Measurements from ENCODE around the gene PDLIM1. TPM values are rescaled to one million over a fixed set of nuclear protein-coding genes. Genes with fewer than 3 reads are reported as not detected.

PDLIM1 gene
- total and polyA plus RNA-seq, 3 donors from 2014 or later = 14.9 to 64.3 (median 23.5) TPM

DNA sequence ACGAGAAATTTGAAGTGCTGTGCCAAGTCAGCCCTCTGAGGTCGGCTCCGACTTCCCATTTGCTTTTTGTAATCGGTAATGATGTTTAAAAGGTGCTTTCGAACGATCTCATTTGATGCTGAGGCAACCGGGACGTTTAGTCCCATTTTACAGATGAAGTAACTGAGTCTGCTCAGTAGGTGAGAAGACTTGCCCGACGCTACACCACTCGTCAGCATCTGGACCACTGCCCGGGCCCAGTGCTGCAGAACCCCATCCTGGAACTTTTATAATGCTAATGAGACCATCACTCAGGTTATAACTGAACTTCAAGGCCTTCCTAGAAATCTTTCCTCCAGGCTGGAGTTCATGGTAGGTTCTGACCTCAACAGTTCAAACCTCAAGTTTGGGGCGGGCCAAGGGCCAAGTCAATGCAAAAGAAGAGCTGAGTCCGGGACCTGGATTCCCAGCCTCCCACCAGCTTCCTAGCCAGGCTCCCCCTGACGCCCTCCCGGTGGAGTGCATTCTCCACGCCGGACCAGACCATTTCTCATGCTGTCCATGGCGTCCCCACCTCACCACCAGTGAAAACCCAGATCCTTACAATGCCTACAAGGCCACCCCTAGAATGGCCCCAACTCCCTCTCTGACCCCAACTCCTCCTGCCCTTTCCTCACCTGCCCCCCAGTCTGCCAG is 699 bp upstream of the PDLIM1 start:
- Histone ChIP-seq H3K4me1 (no peaks in the 10 kb centered on the region), H3K4me3 (peak overlapping the region; percentile 70), H3K27ac (peak overlapping the region in 1 of 2 donors; percentile 74), H3K27me3 (no peaks in the 10 kb centered on the region), H3K36me3 (ENCODE audit: low read depth, missing control alignments) (no peaks in the 10 kb centered on the region), H3K9me3 (no peaks in the 10 kb centered on the region)
- DNase-seq = no peak
- 47 to 49% methylated on average over 15 to 19 of the region's 19 CpGs for WGBS, 2 donors
- intact Hi-C loops (cut with DNase I; ENCODE audit: low total_unique reads) = no loop called here
- TF ChIP-seq CTCF (IDR thresholded peaks at IDR 0.05) (no peak), POLR2A (IDR thresholded peaks at IDR 0.05) (no peak)

DNA sequence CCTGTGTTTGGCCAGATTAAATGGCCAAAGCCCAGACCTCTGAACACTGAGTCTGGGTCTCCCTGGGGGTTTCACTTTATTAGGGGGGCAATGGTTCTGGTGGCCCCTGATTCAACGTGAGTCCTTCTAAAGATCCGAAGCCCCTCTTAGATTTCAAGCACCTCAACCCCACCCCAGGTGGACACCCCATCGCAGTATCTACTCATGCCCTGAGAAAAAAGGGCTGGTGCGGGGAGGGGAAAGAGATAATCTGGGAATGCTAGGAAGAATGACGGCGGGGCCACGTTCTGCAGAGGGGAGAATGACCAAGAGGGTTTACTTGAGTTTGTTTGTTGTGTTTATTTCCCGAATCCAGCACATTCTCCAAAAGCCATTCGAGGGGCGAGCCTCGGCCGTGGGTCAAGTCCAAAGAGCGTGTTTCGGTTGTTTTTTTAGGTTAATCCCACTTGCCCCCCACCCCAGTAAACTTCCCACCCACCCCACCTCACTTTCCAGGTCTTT is 832 bp downstream of the PDLIM1 start:
- no peak for DNase-seq
- Histone ChIP-seq H3K36me3 (ENCODE audit: low read depth, missing control alignments) (no peaks in the 10 kb centered on the region), H3K4me1 (no peaks in the 10 kb centered on the region), H3K27ac (peak overlapping the region in 1 of 2 donors; percentile 74), H3K9me3 (no peaks in the 10 kb centered on the region), H3K27me3 (no peaks in the 10 kb centered on the region), H3K4me3 (peak overlapping the region; percentile 70)
- 15 to 16% methylated on average over 14 of the region's 14 CpGs for WGBS, 2 donors
- intact Hi-C loops (cut with DNase I; ENCODE audit: low total_unique reads) = no loop called here
- TF ChIP-seq POLR2A (IDR thresholded peaks at IDR 0.05) (no peak), CTCF (IDR thresholded peaks at IDR 0.05) (no peak)

GRCh38 chr10:95289003-95289920 is 1.5 kb downstream of the PDLIM1 start:
- Histone ChIP-seq H3K27ac (peak overlapping the region in 1 of 2 donors; percentile 74), H3K4me3 (peak overlapping the region; percentile 70), H3K36me3 (ENCODE audit: low read depth, missing control alignments) (no peaks in the 10 kb centered on the region), H3K27me3 (no peaks in the 10 kb centered on the region), H3K4me1 (no peaks in the 10 kb centered on the region), H3K9me3 (no peaks in the 10 kb centered on the region)
- intact Hi-C loops (cut with DNase I; ENCODE audit: low total_unique reads) = no loop called here
- WGBS, 2 donors = 50 to 62% methylated on average over 12 of the region's 12 CpGs
- no peak for DNase-seq
- no peak for TF ChIP-seq POLR2A (IDR thresholded peaks at IDR 0.05)
- no peak for TF ChIP-seq CTCF (IDR thresholded peaks at IDR 0.05)

GRCh38 chr10:95288303-95288702 is 2.5 kb downstream of the PDLIM1 start:
- H3K4me1 ChIP-seq = no peaks in the 10 kb centered on the region
- no peaks in the 10 kb centered on the region for H3K9me3 ChIP-seq
- 80 to 85% methylated on average over 1 of the region's 1 CpG for WGBS, 2 donors
- no peak overlapping the region for H3K4me3 ChIP-seq
- TF ChIP-seq POLR2A (IDR thresholded peaks at IDR 0.05) (no peak), CTCF (IDR thresholded peaks at IDR 0.05) (no peak)
- no peak overlapping the region for H3K27ac ChIP-seq
- no peaks in the 10 kb centered on the region for H3K27me3 ChIP-seq
- H3K36me3 ChIP-seq (ENCODE audit: low read depth, missing control alignments) = no peaks in the 10 kb centered on the region
- no peak for DNase-seq
- intact Hi-C loops (cut with DNase I; ENCODE audit: low total_unique reads) = no loop called here
